Activated CD4-positive, alpha-beta T cell treated with anti-CD3 and anti-CD28 coated beads, Interleukin-2, amount 50 U/mL, for 16 hours (primary cell): ENCODE measurements around the gene CIDEC.
A peak's percentile ranks its signal among the peaks of the same experiment; 100 is the strongest.

Source experiments
- DNase-seq: peaks from one replicate; pipeline ENCODE4 v3.0.0-alpha.2; 2020

CIDEC gene

DNA sequence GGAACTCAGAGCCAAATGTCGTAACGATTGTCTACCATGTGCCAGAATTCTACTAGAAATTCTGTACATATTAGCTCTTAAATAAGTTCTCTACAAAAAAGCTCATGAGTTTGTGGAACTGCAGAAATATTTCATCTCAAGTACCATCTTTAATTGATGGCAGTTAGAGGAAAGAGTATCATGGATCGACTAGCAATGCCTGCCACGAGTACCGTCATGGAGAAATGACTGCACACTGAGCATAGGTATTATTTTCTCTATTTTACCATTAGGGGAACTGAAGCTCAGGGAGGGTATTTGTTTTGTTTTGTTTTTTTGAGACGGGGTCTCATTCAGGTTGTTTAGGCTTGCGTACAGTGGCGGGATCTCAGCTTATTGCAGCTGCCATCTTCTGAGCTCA lies 39.0 kb downstream of the CIDEC start:
- no peak for DNase-seq

DNA sequence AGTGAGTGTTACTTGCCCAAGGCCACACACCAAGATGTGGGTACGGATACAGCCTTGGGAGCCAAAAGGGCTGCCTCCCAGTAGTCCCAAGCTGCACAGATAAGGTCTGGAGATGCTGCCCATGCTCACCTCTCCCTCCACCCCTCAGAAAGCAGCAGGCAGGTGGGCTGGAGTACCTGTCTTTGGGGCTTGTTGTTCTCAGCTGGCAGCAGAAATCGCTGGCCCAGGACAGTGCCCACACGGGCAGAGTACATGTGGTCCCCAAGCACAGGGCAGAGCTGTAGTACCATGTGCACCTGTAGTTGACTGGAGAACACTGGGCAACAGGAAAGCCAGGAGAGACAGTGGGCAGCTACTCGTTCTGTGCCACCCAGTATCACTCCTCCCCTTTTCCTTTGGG lies 41.2 kb downstream of the CIDEC start:
- DNase-seq, result no peak

DNA sequence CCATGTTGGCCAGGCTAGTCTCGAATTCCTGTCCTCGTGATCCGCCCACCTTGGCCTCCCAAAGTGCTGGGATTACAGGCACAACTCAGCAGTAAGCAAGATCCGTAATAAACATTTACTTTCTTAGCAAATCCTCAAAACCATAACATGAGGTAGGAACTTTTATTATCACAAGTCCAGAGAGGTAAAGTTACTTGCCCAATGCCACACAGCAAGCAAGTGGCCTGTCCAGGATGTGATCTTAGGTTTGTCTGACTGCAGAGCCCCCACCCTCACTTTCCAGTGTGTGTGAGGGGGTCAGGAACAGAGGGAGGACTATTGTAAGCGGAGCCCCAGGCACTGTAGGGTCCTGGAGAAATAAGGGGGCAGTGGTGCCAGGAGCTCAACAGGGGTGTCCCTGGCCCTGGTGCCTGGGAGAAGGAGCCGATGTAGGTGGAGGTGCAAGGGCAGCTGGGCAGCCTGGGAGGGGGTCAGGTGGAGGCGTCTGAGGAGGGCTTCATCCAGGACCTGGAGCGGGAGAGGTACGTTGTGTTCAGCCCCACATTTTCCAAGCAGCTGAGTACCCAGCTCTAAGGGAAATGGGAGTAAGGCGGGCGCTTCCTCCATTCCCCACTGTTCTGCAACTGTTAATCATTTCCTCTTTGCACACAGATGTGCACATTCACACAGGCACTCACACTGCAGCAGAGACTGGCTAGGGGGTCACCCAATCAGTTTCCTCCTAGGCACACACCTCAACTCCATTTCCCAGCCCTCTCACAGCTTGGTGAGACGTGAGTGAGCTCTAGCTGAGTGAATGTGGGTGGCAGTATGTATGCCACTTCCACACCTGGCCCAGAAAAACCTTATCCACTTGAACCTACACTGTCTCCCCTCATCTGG lies 42.1 kb downstream of the CIDEC start:
- DNase-seq, result no peak

DNA sequence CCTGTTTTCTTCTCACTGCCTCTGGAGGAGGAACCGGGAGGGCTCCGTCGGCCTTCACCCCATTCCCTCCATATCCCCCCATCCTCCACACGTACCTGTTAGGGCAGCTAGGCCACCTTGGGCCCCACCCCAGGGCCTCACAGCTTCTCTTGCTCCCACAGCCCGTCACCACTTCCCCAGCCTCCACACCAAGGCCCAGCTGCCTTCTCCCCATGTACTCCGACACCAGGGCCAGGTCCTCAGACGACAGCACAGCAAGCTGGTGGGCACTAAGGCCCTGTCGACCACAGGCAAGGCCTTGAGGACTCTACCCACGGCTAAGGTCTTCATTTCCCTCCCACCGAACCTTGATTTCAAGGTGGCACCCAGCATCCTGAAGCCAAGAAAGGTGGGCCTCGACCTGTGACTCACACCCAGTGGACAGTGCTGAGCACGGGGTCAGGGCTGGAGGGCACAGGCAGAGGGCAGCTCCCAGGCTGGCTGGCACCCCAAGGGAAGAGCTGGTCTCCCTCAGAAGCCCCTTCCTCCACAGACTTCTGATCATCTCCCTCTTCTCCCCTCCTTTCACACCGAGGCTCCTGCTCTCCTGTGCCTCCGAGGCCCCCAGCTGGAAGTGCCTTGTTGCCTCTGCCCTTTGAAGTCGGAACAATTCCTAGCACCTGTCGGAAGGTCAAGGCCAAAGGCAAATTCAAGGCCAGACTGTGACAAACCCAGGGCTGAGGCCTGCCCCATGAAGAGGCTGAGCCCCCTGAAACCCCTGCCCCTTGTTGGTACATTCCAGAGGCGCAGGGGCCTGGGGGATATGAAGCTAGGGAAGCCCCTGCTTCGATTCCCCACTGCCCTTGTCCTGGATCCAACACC lies 45.3 kb downstream of the CIDEC start:
- DNase-seq, result no peak

DNA sequence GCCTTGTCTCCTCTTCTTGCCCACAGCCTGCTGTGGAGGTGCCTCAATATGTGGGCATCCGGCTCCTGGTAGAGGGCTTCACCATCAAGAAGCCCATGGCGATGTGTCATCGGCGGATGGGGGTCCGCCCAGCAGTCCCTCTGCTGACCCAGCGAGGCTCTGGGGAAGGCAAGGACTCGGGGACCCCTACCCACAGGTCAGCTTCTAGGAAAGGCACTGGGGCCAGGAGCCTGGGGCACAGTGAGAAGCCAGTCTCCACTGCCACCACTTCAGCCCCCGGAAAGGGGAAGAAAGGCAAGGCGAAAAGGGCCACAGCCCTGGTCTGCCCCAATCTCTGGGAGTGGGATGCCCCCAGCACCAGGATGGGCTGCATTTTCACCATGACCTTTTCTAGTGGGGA lies 47.0 kb downstream of the CIDEC start:
- no peak for DNase-seq

DNA sequence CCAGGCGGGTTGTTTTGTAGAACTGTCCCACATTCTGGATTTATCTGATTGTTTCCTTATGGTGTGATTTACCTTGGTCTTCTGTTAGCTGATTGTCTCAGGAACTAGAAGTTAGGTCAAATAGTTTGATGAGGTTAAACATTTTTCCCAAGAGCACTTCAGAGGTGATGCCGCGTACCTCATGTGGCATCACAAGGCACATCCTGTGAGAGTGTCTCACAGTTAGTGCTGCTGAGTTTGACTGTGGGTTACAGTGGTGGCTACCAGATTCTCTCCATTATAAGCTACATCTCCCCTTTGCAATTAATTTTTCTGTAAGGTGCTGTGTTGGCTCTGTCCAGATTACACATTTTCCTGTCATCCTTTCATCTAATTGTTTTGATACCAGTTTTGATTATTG lies 48.8 kb downstream of the CIDEC start:
- DNase-seq, result no peak

DNA sequence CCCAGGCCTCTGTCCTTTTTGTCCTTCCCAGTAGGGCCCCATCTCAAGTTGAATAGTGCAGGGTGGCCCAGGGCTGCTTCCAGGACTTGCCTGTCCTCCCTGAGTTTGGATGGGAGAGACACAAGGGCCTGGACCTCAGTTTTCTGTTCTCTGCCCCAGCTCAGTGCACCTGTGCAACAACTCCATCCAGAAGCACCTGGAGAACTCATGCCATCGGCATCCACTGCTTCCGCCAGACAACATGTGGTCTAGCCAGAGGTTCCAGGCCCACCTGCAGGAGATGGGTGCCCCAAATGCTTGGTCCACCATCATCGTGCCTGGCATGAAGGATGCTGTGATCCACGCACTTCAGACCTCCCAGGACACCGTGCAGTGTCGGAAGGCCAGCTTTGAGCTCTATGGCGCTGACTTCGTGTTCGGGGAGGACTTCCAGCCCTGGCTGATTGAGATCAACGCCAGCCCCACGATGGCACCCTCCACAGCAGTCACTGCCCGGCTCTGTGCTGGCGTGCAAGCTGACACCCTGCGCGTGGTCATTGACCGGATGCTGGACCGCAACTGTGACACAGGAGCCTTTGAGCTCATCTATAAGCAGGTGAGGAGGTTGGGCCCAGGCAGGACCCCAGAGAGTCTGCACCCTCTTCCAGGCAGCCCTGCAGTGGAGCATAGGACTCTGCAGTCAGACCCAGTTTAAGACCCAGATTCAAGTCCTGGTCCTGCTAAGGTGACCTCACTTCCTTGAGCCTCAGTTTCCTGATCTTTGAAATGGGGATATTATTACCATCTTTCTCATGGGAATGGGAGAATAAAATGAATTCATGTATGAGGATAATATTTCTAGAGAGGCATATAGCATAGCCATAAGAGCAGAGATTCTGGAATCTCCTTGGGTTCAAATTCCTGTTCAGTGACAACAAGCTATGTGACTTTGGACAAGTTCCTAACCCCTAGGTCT lies 51.0 kb downstream of the CIDEC start:
- no peak for DNase-seq

DNA sequence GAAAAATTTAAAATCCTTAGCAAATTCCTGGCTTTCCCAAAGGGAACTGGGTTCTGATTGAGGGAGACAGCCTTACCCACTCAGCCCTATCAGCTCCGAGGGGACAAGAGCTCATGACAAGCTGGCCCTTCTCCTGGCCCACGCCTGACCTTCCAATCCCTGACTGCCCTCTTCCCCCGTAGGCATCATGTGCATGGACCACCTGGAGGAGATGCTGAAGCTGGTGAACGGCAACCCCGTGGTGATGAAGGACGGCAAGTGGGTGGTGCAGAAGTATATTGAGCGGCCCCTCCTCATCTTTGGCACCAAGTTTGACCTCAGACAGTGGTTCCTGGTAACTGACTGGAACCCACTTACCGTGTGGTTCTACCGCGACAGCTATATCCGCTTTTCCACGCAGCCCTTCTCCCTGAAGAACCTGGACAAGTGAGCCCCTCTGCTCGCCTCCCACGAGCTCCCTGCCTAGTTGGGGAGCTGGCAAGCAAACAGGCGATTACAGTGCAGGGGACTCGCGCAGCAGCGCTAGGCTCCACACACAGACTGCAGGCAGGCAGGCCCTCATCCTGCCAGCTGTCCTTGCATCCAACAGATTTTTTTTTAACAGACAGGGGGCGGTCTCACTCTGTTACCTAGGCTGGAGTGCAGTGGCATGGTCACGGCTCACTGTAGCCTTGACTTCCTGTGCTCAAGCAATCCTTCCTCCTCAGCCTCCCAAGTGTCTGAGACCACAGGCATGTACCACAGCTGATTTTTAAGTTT lies 53.1 kb downstream of the CIDEC start:
- peak; percentile 41 for DNase-seq

DNA sequence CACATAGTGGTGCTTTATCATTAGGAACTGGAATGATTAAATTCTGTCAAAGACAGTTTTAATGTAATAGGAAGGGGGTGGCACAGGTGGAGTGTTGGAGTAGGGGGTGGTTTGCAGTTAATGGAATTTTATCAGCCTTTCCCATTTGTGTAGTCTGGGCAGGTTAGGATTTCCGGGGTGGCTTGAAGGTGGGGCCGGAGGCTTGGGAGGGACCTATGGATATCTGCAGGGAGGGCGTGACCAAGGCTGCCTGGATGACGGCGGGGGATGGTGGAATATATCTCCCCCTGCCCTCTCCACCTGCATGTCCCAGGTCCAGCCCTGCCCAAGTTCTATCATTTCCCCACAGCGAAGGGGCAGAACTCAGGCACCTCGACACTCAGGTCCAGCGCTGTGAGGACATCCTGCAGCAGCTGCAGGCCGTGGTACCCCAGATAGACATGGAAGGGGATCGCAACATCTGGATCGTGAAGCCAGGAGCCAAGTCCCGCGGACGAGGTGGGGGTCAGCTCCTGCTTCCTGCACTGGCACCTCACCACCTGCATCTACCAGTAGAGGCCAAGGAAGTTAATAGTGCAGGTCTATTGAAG lies 54.5 kb downstream of the CIDEC start:
- DNase-seq, result no peak

- DNase-seq, result no peak
Measured at GRCh38 chr3:9820946-9821345, 59.1 kb downstream of the CIDEC start.

- no peak for DNase-seq
Measured at GRCh38 chr3:9820543-9820942, 59.5 kb downstream of the CIDEC start.

- no peak for DNase-seq
Measured at GRCh38 chr3:9818666-9819335, 61.3 kb downstream of the CIDEC start.

GRCh38 chr3:9817436-9817835 lies 62.6 kb downstream of the CIDEC start:
- DNase-seq, result no peak
